ENCODE data around the gene ARHGEF28.

The ARHGEF28 gene

GRCh38 chr5:73729329-73729728 is 103.3 kb downstream of the ARHGEF28 start:
- in situ Hi-C loops (cut with HindIII; ENCODE audit: low sequenced_read_pairs) = no loop called here

GRCh38 chr5:73732045-73732444 is 106.0 kb downstream of the ARHGEF28 start:
- in situ Hi-C loops (cut with HindIII; ENCODE audit: low sequenced_read_pairs) = no loop called here

GRCh38 chr5:73733219-73733618 is 107.2 kb downstream of the ARHGEF28 start:
- in situ Hi-C loops (cut with HindIII; ENCODE audit: low sequenced_read_pairs) = no loop called here

GRCh38 chr5:73735032-73735734 is 109.2 kb downstream of the ARHGEF28 start:
- in situ Hi-C loops (cut with HindIII; ENCODE audit: low sequenced_read_pairs) = no loop called here

- in situ Hi-C loops (cut with HindIII; ENCODE audit: low sequenced_read_pairs) = no loop called here
These were observed 113.7 kb downstream of the ARHGEF28 start for GRCh38 chr5:73739650-73740049.

DNA sequence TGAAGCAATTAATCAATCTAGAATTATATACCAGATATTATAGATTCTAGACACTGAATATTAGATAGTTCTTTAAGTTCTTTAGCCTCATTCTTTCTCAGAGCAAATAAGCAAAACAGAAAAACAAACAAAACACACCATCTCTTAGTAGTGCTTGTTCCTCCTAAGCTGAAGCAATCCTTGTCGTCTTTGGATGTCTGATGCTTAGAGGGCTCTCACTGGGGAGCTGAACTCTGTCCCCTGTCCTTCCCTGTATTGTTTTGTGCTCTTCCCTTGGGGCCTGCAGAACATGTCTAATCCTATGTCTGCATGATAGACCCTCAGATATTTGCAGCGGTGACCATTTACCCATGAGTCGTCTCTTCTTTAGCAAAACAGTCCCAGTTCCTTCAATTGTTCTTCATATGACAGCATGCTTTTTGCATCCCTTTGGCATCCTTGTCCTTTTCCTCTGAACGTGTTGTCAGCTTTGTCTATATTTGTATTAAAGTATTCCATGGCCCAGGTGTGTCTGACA is 114.3 kb downstream of the ARHGEF28 start:
- in situ Hi-C loops (cut with HindIII; ENCODE audit: low sequenced_read_pairs) = no loop called here

GRCh38 chr5:73743161-73743560 is 117.2 kb downstream of the ARHGEF28 start:
- in situ Hi-C loops (cut with HindIII; ENCODE audit: low sequenced_read_pairs) = no loop called here

DNA sequence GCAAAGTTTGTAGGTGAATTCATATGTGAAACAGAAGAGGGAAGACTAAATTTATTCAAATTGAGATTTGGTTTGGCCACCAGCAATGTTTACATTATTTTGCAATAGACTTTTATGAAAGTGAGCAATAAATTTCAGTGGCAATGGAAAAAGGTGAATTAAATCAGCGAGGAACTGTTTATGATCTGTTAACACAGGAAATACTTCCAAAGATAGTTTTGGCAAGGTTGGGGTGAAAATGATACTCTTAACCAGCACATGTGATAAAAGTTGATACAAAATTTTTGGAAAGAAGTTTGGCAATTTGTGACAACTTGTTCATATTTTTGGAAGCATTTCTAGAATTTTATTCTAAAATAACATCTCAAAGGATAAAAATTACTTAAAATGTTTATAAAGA is 119.8 kb downstream of the ARHGEF28 start:
- in situ Hi-C loops (cut with HindIII; ENCODE audit: low sequenced_read_pairs) = no loop called here

GRCh38 chr5:73746608-73747007 is 120.6 kb downstream of the ARHGEF28 start:
- in situ Hi-C loops (cut with HindIII; ENCODE audit: low sequenced_read_pairs) = no loop called here

GRCh38 chr5:73747696-73748380 is 121.8 kb downstream of the ARHGEF28 start:
- in situ Hi-C loops (cut with HindIII; ENCODE audit: low sequenced_read_pairs) = no loop called here

DNA sequence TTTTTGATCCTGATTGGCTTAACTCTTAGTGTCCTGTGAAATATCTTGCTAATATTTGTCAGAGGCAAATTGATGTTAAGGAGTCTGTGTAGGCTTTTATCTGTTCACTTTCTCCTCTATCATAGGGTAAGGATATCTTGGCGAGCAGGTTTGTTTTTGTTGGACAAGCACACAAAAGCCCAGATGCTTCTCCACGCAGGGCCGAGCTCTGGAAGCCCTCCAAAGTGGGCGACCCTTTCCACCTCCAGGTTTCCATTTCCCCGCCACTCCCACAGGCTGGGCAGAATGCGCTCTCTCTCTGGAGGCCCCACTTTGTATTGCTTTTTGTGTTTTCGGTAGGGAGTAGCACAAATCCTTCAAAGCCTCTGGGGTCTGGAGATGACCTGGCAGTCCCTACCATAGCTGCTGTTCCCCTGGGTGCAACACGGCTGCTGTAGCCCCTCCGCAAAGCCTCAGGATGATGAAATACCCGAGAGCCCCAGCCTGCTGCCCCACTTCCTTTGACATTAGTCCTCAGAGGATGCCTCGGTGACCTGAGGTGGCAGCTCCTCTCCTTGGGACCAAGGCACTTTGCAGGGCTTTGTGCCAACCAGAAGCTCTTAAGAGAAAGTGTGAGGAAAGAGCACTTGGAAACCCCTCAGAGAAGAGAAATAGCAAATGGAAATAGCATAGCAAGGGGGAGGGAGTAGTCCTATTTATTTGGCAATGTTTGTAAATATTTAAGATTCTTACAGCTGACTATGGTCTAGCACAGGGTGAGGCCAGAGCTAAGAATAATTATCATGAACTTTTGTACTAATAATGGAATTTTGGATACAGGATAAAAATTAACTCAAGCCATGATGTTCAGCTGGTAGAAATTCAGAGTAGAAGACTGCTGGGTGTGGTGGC is 122.8 kb downstream of the ARHGEF28 start:
- in situ Hi-C loops (cut with HindIII; ENCODE audit: low sequenced_read_pairs) = no loop called here

GRCh38 chr5:73749485-73750270 is 123.7 kb downstream of the ARHGEF28 start:
- in situ Hi-C loops (cut with HindIII; ENCODE audit: low sequenced_read_pairs) = no loop called here

GRCh38 chr5:73751254-73751914 is 125.4 kb downstream of the ARHGEF28 start:
- in situ Hi-C loops (cut with HindIII; ENCODE audit: low sequenced_read_pairs) = no loop called here

GRCh38 chr5:73754254-73754653 is 128.3 kb downstream of the ARHGEF28 start:
- in situ Hi-C loops (cut with HindIII; ENCODE audit: low sequenced_read_pairs) = no loop called here

DNA sequence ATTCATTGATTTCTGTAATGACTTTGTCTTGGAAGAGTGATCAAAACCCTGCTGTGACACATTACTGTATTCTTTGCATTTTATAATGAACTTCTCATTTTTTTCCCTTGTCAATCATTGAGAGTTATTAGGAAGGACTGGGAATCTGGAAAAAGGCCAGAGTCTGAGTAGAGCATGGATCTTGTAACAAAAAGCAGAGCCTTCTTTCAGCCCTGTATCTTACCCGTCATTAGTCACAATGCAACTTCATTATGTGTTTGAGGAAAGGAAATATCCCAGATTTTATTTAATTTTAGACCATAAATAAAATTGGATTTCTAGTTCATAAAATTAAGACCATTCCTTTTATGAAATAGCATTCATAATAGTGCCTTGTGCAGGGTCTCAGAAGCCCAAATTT is 131.4 kb downstream of the ARHGEF28 start:
- in situ Hi-C loops (cut with HindIII; ENCODE audit: low sequenced_read_pairs) = no loop called here

DNA sequence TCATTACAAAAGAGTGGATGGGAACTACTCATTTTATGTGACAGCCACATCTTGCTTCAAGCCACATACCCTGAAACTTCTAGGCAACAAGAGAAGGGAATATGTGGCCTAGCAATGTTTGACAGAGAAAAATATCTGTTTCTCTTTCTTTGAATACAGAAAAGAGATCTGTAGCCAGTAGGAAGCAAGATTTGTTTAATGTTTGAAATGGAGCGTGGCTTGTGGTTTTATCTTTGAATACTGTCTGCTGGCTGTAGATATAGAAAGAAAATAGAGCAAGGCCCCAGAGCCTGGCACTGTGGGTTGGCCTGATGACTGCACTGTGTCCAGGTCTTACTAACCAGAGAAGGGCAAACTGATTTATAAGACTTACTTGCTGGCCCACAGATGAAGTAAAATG is 133.8 kb downstream of the ARHGEF28 start:
- in situ Hi-C loops (cut with HindIII; ENCODE audit: low sequenced_read_pairs) = no loop called here

DNA sequence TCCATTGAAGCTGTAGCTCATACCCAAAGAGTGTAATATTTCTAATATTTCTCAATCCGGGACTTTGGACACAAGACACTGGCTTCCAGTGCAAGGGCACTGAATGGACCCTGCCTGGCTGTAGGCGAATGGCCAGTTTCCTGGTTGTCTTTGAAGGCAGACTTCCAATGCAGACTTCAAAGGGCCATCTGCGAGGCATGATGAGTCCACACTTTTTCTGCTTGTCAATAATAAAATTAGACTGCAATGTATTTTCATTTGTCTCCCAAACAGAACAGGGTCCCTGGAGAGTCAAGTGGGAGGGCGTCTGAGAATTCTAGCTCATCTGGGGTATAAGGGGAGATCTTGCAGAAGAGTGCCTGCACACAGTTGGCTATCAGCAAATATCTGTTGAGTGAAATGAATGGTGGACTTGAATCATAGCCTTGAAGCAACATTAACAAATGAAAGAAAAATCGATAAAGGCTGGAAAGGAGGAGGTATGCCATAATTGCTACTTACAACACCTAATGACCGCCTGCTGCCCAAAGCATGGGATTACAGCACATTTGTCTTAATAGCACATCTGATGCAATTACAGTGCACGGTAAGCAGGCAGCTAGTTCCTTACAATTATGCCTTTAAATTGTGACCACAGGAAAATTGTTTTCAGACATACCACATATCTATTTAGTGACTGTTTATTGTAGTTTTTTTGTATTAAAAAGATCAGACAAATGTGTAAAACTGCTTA is 137.5 kb downstream of the ARHGEF28 start:
- in situ Hi-C loops (cut with HindIII; ENCODE audit: low sequenced_read_pairs) = no loop called here

DNA sequence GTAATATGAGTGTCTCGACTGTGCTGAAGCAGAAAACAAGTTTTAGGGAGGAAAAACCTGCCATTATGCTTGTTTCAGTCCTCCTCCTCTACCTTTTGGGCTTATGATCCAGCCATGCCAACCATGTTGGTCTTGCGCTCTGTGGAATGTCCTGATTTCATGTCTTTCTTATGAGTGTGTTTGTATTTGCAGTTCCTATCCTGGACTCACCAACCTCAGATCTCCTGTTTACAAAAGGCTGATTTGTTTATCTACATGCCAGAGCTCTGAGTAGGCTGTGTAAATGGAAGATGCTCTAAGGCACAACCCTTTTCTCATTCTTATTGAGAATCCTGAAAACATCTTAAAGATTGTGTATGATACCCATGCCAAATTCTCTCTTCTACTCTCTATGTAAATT is 138.6 kb downstream of the ARHGEF28 start:
- in situ Hi-C loops (cut with HindIII; ENCODE audit: low sequenced_read_pairs) = no loop called here

DNA sequence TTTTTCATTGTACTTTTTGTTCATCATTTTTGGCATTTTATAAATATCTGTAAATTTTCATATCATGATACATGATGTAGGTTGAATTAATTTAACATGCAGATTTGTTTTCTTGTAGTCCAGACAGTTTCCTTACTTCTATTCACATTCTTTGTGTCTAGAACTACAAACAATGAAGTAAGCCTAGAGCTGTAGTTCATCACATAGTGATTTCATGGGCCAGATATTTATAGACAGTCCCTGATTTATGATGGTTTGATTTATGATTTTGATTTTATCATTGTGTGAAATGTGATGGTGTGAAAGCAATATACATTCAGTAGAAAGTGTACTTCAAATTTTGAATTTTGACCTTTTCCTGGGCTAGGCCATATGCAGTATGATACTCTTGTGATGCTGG is 139.0 kb downstream of the ARHGEF28 start:
- in situ Hi-C loops (cut with HindIII; ENCODE audit: low sequenced_read_pairs) = no loop called here

All from endothelial cell of hepatic sinusoid (primary cell).